ENCODE data around the gene TIMM17A.

GRCh38 chr1:201982623-201983379, 27.5 kb downstream of the TIMM17A start, which contains the start of gene RNPEP:
- TF ChIP-seq CTCF (IDR thresholded peaks at IDR 0.05; ENCODE audit: low read length) (peak; percentile 6; the same call in 1 of the 2 replicates), EZH2 (IDR thresholded peaks at IDR 0.05; ENCODE audit: borderline replicate concordance, low read length) (no peak)
